ENCODE data around the gene SSTR3.
"Not testable (repeated sequence)": the region's sequence is repeated elsewhere in the genome, so short reads cannot be mapped to it uniquely, and the experiment has no call there.

SSTR3 gene

DNA sequence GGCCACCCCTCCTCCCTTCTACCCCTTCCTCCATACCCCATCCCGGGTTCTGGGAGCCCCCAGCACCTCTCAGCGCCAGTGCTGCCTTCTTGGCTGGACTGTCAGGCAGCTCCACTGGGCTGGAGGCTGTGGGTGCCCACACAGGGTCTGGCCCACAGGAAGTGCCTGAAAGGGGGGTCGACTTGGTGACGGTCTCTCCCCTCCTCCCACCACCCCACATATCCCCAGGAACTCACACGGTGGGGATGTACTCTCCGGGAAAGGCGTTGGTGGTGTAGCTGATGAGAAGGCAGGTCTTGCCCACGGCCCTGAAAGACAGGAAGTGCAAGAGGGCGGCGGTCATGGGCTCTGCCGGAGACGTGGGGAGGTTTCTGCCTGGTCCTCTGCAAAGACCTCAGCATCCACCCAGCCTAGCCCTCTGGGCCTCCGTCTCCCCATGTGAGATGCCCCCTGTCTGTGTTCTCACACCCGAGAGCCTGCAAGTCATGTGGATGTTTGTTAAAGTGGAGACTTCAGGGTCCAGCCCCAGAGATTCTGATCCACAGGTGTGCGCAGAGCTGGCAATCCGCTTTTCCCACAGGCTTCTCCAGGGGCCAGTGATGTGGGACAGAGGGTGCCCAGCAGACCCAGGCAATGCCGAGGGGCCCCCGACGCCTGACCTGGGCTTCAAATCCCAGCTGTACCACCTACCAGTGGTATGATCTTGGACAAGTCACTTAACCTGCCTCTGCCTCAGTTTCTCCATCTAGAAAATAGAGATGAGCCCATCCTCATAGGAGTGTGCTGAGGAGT, 29.3 kb upstream of the SSTR3 start:
- DNase-seq: no peak

DNA sequence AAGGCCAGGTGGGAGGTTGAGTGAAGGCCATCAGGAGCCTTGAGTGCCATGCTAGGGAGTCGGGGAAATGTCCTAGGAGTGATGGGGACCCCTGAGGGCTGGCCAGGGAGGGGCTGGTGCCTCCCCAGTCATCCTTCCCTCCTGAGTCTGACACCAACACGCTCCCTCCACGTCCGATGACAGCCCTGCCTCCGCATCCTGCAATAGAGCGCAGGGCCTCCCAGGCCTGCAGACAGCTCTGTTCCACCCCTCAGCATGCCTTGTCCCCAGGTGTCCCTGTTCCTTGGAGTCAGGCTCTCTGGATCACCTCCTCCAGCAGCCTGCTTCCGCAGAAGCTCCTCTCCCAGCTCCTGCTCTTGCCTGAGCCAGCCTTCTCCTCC, 28.7 kb upstream of the SSTR3 start:
- no peak for DNase-seq

DNA sequence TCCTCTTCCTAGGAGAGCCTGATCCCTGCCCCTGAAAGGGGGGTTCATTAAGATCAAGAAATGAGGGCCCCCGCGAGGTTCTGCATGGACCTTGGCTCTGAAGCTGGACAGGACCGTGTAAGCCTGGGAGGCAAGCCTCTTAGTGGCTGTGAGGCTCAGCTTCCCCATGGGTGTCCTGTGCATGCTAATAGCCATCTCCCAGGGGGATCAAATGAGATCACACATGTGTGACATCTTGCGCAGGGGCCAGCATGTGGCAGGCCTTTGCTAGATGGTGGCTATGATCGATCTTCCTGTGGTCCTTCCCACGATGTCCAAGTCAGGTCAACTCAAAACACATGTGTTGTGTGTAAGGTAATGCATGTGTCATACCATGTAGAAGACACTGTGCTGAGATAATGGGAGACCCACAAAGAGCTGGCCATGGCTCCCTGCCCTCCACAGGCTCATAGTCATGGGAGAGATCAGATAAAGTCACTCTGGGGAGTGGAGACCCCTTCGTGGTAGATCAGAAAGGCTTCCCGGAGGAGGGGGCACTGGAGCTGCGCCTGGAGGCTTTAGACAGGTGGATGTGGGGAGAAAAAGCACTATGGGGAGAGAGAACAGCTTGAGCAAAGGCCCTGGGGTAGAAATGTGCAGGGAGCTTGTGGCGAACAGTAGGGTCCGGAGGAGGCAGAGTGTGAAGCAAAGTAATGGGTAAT, 28.1 kb upstream of the SSTR3 start:
- no peak for DNase-seq

- DNase-seq: no peak
Observed at GRCh38 chr22:37239336-37240239, 27.3 kb upstream of the SSTR3 start.

GRCh38 chr22:37237371-37238268, 25.3 kb upstream of the SSTR3 start:
- no peak for DNase-seq

DNA sequence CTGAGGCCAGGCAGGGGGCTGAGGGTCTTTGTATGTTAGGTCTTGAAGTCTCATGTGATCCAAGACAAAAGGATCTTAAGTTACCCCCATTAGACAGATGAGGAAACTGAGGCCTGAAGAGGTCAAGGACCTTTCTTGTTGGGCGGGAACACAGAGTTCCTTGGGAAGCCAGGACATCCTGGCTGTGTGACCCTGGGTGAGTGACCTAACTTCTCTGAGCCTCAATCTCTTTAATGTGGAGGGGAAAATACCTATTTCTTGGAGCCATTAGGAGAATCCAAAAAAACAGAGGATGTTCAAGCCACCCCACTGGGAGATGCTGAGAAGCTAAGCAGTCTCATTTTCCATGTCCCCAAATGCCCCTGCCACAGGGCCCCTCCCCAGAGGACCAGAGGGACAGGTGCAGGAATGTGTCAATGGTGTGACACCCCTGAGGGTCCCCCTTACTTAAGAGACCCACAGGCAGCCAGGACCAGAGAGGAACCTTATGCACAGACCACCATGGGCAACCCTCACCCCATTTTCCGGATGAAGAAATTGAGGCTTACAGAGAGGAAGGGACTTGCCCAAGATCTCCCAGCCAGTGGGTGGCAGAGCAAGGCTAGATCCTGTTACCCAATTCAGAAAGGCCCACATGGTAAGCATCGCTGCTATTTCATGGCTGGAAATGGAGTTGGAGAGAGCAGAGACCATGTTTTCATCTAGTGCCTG, 23.8 kb upstream of the SSTR3 start:
- DNase-seq: no peak

DNA sequence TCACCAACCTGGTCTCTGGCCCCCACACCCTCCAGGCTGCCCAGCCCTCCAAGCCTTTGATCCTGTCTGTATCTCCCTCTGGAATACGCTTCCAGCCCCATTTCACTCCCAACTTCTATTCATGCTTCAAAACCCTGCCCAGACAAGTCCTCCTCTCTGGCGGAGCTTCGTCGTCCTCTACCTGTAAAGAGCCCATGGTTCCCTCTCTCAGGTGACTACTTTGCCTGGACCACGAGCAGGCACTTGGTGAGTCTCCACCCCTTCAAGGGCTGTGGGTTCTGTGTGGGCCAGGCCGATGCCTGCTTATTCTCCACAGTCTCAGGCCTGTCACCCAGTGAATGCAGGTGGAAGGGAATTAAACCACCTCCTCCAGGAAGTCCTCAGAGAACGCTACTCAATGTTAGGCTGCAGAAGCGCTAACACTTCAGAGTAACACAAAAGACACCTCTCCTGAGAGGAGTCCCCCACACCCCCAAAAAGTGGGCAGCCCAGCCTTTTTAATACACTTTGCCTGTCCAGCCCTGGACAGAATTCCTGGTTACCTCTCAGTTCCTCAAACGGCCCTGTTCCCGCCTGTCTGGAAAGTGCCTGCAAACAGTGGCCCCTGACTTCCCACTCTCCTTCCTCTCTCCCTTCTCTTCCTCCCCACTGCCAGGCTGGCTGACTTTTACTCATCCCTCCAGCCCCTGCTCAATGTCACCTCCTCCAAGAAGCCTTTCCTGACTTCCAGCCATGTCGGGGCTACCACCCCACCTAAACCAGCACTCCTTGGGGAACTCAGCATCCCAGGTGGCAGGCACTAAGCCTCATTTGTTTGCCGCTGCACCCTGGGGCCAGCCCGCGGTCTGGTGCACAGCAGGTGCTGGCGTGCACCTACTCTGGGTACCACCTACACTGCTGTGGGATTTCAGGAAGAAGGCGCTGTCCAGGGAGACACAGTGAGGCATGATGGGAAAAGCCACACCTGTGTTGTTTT, 22.7 kb upstream of the SSTR3 start:
- DNase-seq: no peak

GRCh38 chr22:37233751-37234631, 21.7 kb upstream of the SSTR3 start:
- no peak for DNase-seq

DNA sequence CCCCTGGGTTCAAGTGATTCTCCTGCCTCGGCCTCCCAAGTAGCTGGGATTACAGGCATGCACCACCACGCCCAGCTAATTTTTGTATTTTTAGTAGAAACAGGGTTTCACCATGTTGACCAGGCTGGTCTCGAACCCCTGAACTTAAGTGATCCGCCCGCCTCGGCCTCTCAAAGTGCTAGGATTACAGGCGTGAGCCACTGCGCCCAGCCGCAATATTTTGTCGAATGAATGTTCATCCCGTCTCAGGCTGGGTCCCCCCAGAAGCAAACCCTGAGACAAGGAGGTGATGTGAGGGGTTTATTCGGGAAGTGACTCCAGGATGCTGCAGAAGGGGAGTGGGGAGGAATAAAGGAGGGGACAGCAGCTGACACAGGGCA, 21.1 kb upstream of the SSTR3 start:
- DNase-seq: not testable (repeated sequence)

DNA sequence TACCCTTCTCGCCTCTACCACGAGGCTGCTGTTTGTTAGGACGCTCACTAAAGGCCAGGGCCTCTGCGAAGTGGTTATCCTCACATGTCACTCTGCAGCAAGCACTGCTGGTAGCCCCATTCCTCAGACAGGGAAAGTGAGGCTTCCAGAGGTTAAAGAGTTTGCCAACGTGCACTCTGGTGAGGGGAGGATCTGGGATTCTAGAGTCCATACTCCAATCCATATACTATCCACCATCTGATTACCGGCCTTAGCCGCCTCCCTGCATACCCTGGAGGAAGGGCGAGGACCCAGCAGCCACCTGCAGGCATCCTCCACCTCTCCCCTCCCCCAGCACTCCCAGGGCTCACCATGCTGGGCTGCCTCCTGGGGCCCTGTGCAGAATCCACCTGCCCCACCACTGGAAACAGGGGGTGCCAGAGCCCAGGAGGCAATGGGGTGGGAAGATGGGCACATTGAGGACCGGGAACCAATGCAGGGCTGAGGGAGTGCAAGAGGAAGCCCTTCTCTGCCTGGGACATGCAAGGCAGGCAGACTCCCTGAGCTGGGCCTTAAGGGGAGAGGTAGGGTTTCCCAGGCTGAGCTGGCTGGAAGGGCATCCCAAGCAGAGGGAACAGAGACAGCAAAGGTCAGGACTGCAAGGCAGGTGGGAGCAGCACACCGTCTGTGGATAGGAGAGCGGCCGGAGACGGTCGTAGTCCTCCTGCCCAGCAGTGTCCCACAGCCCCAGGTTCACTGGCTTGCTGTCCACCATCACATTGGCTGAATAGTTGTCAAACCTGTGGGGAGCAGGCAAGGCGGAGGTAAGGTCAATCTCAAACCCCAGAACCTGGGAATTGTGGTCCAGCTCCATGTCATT, 20.1 kb upstream of the SSTR3 start:
- no peak for DNase-seq

GRCh38 chr22:37231406-37232139, 19.3 kb upstream of the SSTR3 start:
- DNase-seq: no peak

- DNase-seq: no peak
Observed at GRCh38 chr22:37230673-37231405, 18.6 kb upstream of the SSTR3 start.

GRCh38 chr22:37229805-37230672, 17.8 kb upstream of the SSTR3 start:
- DNase-seq: no peak

DNA sequence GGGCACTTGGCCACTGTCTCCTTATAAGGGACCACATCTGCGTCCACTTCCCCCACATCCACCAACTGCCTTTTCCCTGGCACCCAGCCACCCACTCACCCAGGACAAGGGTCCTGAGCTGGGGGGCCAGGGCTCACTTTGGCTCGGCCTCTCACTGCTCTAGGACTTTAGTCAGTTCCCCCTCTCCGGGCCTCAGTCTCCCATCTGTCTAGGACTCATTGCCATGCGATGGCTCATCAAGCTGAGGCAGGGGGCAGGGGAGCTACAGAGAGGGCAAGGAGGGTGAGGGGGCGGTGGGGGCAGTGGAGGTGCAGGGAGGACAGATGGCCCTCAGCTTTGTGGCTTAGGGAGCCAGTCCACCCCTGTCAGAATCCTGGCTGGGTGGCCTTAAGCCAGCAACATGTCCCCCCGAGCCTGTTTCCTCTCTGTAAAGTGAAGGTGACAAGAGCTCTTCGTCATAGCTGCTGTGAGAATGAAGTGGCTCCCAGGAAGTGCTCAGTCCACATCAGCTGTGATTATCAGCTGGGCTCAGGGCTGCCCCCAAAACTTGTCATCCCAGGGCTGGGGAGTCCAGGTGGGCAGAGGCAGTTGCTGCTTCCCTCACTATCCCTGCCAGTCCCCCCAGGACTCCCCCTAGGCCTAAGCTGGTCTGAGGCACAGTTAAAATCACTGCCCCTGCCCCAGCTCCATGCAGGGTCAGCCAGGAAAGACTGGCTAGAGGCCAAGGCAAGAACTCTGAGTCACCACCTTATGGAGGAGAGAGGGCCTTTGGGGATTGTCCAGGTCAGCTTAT, 16.9 kb upstream of the SSTR3 start:
- DNase-seq: no peak

Data from DMS153 (cell line).